HG03097 (cell line): Measurements from ENCODE around the gene MEST.
"Not testable (repeated sequence)": the region's sequence is repeated elsewhere in the genome, so short reads cannot be mapped to it uniquely, and the experiment has no call there.

Experiments used
- ATAC-seq: cut with Tn5 transposase; IDR thresholded peaks from one replicate; pipeline ENCODE4 v1.9.1; 2021; ENCODE audit not compliant: unreplicated experiment, low FRiP score

MEST gene

DNA sequence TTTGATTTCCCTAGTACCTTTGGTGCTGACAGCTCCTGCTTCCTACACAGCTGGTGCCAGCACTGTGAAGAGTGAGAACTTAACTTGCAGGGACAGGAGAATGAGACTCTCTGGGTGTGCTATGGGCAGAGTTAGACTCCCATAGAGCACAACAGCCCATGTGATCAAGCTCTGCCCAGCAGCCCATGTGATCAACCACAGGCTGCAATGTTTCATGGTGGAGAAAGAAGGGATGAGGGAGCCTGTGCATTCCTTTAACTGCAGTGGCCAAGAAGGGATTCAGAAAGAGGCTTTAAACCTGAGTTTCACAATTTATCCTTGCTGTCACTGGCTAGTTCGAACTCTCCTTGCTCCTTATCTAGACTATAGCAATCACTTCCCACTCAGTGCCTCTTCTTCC is 10.0 kb upstream of the MEST start:
- no peak for ATAC-seq

DNA sequence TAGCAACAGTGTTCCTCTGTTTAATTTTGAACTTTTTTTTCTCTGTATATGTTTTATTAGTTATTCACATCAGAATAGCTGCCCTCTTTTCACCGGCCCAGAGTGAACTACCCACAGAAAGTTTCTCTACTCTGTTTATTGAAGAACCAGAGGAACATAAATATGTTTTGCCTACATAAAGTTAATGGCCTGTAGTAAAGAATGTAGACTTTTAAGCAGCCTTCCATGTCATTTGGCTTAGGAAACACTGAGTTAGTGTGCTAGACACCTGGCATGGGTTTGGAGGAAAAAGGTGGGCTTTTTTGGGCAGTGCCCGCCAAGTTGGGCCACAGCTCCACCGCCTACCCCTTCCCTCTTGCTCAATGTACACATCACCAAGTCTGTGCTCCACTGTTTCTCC is 8.9 kb upstream of the MEST start:
- no peak for ATAC-seq

DNA sequence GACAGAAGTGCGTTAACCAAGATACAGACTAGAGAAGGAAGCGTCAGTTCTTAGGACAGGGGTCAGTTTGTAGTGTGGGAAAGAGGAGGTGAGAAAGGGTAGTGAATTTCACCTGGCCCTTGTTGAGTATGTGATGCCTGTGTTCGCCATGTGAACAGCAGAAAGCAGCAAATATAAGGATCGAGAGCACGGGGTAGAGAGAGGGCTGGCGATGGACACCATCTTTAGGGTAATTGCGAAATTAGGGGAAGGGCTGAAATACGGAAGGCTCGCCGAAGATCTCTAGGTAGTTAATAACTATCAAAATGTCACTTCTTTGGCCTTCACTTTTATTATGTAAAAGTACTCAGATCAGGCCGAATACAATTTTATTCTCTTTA is 6.2 kb upstream of the MEST start:
- ATAC-seq = no peak

DNA sequence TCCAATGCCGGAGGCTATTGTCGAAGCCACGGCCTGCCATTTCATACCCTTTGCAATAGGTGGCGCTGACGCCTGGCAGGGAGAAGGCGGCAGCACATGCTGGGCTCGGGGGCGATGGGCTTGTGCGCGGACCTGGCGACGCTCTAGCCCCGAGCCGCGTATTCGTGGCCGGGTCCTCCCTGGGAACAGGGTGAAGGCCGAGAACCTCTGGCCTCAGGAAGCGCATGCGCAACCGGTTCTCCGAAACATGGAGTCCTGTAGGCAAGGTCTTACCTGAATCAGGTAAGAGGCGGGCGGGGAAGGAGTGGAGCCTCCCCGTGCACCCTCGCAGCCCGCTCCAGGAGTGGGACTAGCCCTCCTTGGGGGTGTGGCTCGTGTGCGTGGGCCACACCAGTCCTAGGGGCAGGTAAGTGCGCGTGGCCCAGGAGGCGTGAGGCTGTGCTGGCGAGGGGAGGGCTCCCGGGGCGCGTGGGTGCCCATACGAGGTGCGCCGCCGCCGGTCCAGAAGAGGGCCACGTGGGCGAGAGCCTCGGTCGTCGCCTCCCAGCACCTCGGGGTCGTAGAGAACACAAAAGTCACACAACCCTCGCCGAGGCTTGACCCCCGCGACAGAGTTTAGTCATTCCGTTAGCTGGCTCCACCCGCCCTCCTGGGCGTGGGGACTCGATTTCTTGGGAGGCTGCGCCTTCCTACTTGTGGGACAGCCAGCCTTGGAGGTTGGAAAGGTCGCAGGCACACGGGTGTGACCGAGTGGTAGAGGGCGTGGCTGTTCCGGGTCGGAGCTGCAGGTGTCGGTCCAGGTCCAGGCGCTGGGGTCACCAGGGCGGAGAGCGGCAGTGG is 5.6 kb upstream of the MEST start:
- no peak for ATAC-seq

DNA sequence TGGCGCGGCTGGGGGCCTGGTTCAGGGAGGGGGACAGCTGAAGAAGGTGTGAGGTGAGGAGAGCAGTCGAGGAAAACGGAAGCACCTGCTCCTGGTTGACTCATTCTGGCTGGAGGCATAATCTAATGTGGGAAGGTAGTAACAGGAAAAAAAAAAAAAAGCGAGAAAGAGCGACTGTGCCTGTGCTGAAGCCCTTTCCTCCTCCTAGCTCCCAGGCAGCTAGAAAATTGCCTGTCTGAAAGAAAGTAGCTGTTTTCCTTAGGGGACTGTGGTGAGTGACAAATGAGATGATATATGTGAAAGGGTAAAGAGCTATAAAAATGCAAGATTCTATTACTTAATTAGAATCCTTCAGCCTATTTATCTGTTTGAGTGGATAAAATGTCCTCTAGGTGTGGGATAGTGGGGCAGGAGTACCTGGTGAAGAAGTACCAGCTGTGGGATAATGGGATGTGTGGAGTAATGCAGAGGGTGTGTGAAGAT is 4.9 kb upstream of the MEST start:
- no peak for ATAC-seq

DNA sequence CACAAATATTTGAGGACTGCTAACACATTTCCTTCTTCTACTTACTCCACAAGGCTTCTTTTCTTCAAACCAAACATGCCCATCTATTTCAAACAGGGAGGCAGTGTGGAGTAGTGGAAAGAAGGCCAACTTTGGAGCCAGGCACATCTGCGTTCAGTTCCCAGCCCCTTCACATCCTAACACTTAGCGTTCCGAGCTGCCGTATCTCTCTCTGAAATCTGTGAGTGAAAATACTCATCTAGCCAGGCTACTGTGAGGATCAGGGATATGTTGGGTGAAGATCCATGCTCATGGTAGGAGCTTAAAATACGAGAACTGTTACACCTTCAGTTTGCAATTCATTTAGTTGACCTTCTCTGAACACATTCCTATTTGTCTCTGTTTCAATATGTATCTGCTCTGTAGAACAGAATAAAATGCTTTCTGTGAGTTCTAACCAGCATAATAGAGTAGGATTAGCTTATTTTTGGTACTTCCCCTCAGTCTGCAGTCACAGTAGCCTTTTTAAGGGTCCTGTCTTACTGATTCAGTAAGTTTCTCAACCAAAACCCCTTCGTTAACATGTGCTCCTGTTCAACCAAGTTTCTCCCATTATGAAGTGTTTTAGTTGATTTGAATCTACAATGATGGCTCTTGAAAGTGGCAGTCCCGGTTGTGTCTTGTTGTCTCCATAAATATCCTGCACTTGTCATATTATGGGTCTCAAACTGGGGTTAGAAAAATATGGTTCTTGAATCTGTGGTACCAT is 3.3 kb upstream of the MEST start:
- no peak for ATAC-seq

DNA sequence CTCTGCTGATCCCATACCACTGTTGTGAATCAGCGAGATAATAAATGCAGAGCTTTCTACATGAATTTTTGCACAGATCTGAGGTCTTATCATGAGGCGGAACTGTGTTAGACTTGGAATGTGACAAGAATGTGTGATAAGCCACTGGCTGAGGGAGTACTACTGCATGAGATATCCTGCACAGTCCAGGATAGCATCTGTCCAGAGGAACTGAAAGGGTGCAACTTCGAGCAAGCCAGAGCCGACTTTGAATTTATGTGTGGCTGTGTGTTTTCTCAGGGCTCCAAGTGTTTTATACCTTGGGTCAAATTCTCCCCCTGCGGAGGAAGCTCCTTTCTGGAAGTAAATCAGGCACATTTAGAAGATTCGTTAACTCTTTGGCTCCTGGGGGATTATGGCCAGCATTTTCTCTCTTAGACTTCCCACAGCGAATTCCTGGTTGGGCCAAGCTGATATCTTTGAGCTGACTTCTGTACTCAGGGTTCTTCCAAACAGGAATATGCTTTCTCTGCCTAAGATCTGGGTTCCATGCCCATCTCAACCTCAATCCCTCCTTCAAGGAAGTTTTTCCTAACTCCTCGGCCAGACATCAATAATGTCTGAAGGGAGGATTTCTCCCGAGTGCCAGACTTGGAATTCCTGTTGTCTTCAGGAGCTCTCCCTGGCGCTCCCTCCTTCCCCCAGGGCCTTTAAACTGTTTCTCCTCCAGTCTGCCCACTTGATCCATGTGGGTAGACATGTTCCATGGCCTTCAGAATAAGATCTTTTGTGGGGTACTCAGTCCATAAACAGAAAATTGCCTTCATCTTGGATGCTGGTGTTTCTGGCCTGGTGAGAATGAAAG is 2.5 kb upstream of the MEST start:
- no peak for ATAC-seq

DNA sequence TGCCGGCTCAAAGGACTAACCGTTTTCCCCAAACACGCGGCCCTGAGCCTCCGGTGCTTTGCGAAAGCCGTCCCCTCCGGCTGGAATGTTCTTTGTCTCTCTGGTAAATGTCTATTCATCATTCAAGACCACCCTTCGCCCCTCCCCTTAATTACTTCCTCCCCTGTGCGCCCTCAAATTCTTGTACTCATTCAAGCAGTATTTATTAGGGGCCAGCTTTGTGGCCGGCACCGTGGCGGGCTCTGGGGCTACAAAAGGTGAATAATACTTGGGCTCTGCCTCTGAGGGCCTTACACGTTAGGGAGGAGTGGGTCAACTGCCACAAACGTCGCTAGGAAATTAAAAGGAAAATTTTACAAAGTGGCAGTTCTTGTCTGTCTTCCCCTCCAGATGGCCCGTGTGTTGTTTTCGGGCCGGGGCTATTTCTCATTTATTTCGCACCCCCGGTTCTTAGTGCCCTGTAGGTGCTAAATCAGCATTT is 1.5 kb upstream of the MEST start:
- no peak for ATAC-seq

DNA sequence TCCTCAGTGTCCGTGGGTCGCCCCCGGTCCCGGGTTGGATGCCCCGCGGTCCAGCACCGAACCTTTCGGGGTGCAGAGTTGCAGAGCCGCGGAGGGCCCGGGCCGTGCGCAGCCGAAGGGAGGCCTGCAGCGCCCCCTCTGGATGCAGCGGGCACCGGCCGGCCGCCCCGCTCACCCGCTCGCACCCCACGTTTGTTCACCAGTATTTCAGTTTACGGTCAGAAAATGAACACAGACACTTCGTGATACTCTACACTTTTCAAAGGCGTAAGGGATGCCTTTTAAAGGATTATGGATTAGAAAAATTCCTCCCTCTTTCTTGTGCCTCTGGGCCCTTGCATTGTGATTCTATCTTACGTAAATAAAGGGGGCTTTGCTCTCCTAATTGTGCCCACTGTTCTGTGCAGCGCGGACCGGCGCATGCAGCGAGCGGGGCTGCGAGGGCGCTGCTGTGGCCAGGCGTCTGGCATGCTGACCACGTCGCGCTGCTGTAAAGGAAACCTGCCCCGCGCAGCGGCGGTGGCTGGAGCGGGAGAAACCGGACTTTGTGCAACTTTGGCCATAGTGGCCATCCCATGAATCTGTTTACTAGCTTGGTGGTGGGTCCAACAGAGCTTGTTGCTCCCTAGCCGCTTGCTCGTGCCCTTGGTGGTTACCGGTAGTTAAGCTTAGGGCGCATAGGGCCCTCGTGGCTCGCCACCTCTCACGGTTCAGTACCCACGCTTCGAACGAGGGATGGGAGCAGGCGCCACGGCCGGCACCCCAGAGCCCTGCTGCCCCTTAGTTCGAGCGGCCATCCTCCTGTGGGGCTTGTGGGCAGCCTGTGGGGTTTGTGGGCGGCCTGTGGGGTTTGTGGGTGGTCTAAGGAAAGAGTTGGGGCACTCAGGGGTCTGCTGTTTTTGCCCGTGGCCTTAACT is 739 bp upstream of the MEST start:
- ATAC-seq = no peak

DNA sequence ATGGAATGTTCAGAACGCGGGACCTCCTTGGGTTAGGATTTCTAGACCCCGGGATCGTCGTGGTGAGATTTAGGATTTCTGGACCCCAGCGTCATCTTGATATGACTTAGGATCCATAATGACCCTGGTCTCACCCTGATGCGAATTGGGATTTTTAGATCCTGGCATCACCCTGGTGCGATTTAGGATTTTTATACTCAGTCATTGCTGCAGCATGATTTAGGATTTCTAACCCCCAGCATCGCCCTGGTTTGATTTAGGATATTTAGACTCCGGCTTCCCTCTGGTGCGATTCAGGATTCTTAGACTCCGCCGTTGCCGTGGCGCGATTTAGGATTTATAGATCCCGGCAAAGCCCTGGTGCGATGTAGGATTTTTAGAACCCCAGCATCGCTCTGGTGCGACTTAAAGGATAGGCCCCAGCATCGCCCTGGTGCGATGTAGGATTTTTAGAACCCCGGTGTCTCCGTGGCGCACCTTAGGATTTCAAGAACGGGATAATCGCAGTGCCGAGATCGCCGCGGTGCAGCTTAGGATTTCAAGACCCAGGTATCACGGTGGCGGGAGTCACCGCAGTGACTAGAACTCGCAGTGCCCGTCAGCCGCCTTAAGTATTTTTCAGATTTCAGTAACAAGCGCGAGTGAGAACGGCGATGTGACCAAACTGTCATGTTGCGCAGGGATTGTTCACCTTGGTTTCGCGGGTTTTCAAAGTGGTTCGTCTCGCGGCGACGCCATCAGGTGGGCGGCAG is 814 bp downstream of the MEST start:
- no peak for ATAC-seq

DNA sequence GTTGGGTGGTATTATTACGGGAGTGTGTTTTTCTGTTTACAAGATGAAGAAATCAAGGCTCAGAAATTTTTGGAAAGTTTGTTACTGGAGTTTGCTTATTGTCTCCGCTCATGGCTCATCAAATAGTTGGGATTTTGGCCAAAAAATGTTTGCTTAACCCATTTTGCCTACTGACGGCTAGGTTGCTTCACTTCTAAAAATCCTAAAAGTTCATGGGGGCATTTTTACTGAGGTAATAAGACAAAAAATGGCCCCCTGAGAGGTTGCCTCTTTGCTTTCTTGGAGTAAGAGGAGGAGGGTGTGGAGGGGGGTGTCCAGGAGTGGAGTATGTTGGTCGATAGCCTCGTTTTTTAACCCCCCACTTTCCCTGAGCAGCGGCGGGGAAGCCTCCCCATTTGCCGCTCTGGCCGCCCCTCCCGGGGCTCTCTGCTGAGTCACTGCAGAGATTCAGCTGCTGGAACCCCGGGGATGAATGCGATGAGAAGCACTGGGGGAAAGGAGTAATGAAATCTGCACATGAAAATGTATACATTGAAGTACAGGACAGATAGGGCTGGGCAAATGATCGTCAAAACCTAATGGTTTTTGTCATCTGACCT is 1.5 kb downstream of the MEST start:
- ATAC-seq = no peak

DNA sequence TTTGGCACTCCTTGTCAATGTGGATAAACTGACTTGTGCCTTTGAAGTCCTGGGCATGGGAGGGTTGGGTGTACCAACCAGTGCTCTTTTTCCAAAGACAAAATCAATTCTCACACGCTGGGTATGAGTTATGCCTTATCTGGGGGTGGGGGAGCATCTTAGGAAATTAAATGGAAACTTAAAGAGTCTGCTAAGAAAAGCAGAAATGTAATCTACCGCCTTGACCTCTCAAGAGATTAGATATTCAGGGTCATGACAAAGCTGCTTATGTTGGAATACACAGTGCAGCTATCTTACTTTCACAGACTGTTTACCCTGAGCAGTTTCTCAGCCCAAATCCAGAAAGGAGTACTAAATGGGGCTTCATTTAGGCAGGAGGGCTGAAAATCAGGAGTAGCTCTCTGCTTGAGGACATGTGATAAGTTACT is 2.6 kb downstream of the MEST start:
- no peak for ATAC-seq

DNA sequence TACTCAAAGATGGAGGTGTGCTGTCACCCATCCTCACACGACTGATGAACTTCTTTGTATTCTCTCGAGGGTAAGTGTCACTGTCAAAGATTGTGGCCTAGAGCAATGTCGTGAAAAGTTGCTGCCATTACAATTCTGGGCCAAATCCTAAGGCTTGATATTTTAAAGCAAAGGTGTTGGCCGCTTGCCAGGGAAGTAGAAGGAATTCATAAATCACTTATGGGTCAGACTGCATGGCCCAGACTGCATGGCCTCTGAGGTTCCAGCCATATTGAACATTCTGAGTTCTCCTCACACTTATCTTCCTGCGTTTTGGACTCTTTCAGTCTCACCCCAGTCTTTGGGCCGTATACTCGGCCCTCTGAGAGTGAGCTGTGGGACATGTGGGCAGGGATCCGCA is 8.6 kb downstream of the MEST start:
- no peak for ATAC-seq

DNA sequence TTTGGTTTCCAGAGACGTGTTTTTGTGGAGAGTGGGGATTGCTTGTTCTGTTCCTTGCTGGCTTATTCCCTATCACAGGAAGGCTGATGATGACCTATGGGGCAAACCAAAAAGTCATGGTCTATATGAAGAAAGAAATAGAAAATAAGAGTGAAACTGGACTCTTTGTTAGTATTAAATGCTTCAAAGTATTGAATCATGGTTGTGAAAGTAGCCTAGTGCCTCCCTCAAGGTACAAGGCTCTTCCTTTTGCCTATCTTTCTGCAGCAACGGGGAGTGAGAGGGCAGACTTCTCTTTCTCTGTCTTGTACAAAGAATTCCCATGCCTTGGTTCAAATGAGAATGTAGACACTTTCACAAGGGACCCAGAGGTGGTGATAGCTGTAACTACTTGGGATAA is 9.0 kb downstream of the MEST start:
- ATAC-seq = no peak

DNA sequence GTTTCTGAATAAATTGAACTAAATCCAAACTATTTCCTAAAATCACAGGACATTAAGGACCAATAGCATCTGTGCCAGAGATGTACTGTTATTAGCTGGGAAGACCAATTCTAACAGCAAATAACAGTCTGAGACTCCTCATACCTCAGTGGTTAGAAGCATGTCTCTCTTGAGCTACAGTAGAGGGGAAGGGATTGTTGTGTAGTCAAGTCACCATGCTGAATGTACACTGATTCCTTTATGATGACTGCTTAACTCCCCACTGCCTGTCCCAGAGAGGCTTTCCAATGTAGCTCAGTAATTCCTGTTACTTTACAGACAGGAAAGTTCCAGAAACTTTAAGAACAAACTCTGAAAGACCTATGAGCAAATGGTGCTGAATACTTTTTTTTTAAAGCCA is 13.9 kb downstream of the MEST start:
- no peak for ATAC-seq

DNA sequence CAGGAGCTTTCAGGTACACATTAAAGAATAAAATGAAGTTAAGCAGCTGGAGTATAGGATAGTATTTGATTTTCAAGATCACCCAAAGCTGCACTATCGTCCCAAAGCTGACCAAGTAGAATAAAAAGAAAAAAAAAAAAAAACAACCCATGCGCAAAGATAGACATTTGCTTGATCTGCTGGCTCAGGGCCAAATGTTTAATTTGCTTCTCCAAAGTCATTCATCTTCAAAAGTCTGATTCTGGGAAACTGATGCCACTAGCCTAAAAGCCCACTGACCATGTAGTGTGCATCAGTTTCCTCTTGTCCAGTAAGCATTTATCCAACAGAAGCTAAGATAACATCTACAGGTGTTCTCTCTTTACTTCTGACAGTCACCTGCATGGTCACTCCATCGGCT is 14.5 kb downstream of the MEST start:
- ATAC-seq = no peak

DNA sequence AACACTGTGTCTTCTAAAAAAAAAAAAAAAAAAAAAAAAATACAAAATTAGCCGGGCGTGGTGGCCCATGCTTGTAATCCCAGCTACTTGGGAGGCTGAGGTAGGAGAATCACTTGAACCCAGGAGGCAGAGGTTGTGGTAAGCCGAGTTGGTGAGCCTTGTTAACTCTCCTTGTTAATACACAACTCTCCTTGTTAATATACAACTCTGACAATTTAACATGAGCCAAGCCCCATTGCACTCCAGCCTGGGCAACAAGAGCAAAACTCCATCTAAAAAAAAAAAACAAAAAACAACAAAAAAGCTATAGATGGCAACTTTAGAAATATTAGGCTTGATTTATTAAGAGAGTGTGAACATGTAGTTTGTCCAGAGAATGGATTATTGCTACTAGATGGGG is 20.2 kb downstream of the MEST start:
- ATAC-seq = not testable (repeated sequence)

DNA sequence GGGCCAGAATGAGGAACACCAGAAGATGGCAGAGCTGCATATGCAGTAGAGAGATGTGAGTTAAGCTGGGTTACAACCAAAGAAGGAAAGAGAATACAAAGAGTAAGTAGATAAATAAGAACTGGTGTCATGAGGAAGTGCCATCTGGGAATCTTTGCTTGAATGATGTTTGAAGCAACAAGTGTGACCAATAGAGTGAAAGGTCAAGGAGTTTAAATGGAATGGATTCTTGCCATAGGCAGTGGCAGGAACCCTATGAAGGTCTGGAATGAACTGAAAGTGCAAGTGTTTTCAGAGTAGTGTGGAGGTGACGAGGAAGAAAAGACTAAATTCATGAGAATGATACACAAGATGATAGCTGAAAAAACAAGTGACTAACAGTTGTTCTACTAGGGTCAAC is 21.6 kb downstream of the MEST start:
- no peak for ATAC-seq
